ENCODE data around the gene INPP4A.

DNA sequence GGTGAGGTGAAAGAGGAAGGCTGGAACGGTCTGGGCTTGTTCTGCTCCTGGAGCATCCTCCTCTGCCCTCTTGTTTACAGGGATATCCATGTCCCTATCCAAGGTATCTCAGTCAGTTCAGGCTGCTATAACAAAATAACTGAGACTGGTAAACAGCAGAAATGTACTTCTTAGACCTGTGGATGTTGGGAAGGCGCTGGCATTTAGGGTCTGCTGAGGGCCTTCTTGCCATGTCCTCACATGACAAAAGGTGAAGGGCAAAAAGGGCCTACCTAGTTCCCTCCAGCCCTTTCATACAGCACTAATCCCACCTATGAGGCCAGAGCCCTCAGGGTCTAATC is 65.6 kb downstream of the INPP4A start:
- TF ChIP-seq CTCF (IDR thresholded peaks at IDR 0.05; ENCODE audit: poor library complexity, severe bottlenecking) = no peak
- no peak for TF ChIP-seq EZH2 (IDR thresholded peaks at IDR 0.05; ENCODE audit: borderline replicate concordance, insufficient read depth, low read length, poor library complexity, severe bottlenecking)
- no peak for TF ChIP-seq EP300 (conservative IDR thresholded peaks at IDR 0.05; ENCODE audit: poor library complexity, severe bottlenecking)
- TF ChIP-seq TAF1 (IDR thresholded peaks at IDR 0.05; ENCODE audit: low read depth) = no peak
- TF ChIP-seq POLR2AphosphoS5 (IDR thresholded peaks at IDR 0.05) = no peak
- no peak for TF ChIP-seq REST (IDR thresholded peaks at IDR 0.05; ENCODE audit: borderline replicate concordance)
- no peak for TF ChIP-seq SMC3 (conservative IDR thresholded peaks at IDR 0.05; ENCODE audit: poor library complexity)
